ENCODE measurements around the gene EPHA8.

The EPHA8 gene

DNA sequence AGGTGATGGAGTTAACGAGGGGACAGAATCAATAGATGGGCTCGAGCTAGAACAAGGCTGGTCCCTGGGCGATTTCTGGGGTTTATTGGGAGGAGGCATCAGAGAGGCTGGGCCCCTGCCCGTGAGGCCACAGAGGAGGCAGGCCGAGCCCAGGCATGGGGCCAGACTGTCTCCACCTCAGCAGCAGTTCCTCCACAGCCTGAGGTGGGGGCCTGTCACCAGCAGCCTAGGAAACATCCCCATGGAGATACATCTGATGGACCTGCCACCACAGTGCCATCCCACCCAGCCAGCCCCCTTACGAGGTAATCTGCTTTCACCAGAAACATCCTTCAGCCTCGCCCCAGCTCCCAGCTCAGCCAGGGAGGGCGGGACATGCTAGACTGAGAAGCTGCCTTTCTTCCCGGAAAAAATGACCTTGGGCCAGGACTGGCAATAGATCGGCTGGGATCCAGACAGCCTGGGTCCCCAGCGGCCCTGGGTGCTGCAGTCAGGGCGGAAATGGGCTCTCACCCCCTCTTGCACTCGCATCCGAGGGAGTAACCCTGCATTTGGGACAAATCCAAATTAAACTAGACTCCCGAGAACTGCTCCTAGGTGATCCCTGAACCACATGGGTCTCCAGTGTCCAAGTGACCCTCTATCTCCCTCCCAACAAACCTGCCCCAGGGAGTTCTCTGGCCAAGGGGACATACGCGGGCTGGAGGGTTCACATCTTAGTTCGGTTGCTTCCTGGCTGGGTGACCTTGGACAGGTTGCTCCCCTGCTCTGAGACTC lies 10.0 kb upstream of the EPHA8 start:
- TF ChIP-seq, protein P1, sequence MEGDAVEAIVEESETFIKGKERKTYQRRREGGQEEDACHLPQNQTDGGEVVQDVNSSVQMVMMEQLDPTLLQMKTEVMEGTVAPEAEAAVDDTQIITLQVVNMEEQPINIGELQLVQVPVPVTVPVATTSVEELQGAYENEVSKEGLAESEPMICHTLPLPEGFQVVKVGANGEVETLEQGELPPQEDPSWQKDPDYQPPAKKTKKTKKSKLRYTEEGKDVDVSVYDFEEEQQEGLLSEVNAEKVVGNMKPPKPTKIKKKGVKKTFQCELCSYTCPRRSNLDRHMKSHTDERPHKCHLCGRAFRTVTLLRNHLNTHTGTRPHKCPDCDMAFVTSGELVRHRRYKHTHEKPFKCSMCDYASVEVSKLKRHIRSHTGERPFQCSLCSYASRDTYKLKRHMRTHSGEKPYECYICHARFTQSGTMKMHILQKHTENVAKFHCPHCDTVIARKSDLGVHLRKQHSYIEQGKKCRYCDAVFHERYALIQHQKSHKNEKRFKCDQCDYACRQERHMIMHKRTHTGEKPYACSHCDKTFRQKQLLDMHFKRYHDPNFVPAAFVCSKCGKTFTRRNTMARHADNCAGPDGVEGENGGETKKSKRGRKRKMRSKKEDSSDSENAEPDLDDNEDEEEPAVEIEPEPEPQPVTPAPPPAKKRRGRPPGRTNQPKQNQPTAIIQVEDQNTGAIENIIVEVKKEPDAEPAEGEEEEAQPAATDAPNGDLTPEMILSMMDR (IDR thresholded peaks at IDR 0.05; ENCODE audit: poor library complexity, severe bottlenecking) = no peak
- Histone ChIP-seq H3K27me3 (ENCODE audit: insufficient read depth, poor library complexity, severe bottlenecking) (peaks cover 5% of the 10 kb centered on the region), H3K36me3 (ENCODE audit: low read depth) (no peaks in the 10 kb centered on the region), H3K4me1 (ENCODE audit: insufficient read depth, poor library complexity, severe bottlenecking) (no peaks in the 10 kb centered on the region), H3K4me3 (ENCODE audit: severe bottlenecking) (no peak overlapping the region), H3K27ac (ENCODE audit: poor library complexity, severe bottlenecking) (no peak overlapping the region), H3K9me3 (ENCODE audit: severe bottlenecking) (no peaks in the 10 kb centered on the region)
- DNase-seq (ENCODE audit: low spot score) (no peak), ATAC-seq (ENCODE audit: low read depth) (no peak)

DNA sequence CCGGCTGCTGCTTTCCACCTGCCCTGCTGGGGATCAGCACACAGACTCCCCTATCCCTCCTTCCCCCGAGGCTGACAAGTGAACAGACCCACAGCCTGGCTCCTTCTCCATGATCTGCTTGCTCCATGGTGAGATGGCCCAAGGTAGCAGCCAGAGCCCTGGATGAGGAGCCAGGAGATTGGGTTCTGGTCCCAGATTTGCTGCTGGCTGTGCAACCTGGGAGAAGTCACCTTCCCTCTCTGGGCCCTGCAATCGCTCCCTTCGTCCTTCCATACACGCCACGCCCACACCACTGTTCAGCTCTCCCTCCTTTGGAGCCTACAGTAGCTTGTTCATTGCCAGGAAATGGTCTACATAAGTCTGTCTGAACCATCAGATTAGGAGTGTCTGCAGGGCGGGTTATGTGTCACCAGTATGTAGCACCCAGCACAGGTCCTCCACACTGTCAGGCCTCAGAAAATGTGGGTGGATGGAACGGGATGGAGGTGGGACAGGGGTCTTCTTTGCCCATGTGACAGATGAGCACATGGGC lies 9.2 kb upstream of the EPHA8 start:
- Histone ChIP-seq H3K4me3 (ENCODE audit: severe bottlenecking) (no peak overlapping the region), H3K36me3 (ENCODE audit: low read depth) (no peaks in the 10 kb centered on the region)
- no peak for DNase-seq (ENCODE audit: low spot score)

DNA sequence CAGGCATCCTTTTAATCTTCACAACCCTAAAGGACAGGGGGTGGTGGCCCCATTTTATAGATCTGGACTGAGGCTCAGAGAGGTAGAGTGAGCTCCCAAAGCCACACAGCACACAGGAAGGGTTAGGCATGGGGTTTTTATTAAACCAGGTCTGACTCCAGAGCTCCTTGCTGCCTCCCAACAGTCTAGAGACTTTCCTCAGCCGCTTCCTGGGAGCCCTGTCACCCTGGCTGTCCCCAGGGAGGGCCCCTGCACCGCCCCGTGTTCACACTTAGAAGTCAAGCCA lies 8.0 kb upstream of the EPHA8 start:
- H3K27me3 ChIP-seq (ENCODE audit: insufficient read depth, poor library complexity, severe bottlenecking) = peaks cover 3% of the 10 kb centered on the region
- DNase-seq (ENCODE audit: low spot score) (no peak), ATAC-seq (ENCODE audit: low read depth) (no peak)
- H3K36me3 ChIP-seq (ENCODE audit: low read depth) = no peaks in the 10 kb centered on the region
- TF ChIP-seq, protein P1 (IDR thresholded peaks at IDR 0.05; ENCODE audit: poor library complexity, severe bottlenecking) = no peak
- H3K4me1 ChIP-seq (ENCODE audit: insufficient read depth, poor library complexity, severe bottlenecking) = no peaks in the 10 kb centered on the region
- no peak overlapping the region for H3K27ac ChIP-seq (ENCODE audit: poor library complexity, severe bottlenecking)
- no peak overlapping the region for H3K4me3 ChIP-seq (ENCODE audit: severe bottlenecking)
- no peaks in the 10 kb centered on the region for H3K9me3 ChIP-seq (ENCODE audit: severe bottlenecking)

More for the DNA sequence above, 9.2 kb upstream of the EPHA8 start:
- Histone ChIP-seq H3K27me3 (ENCODE audit: insufficient read depth, poor library complexity, severe bottlenecking) (peaks cover 3% of the 10 kb centered on the region), H3K27ac (ENCODE audit: poor library complexity, severe bottlenecking) (no peak overlapping the region), H3K4me1 (ENCODE audit: insufficient read depth, poor library complexity, severe bottlenecking) (no peaks in the 10 kb centered on the region), H3K9me3 (ENCODE audit: severe bottlenecking) (no peaks in the 10 kb centered on the region)
- TF ChIP-seq, protein P1 (IDR thresholded peaks at IDR 0.05; ENCODE audit: poor library complexity, severe bottlenecking) = no peak
- no peak for ATAC-seq (ENCODE audit: low read depth)

GRCh38 chr1:22556391-22557104 lies 6.7 kb upstream of the EPHA8 start:
- DNase-seq (ENCODE audit: low spot score) (no peak), ATAC-seq (ENCODE audit: low read depth) (no peak)
- H3K27me3 ChIP-seq (ENCODE audit: insufficient read depth, poor library complexity, severe bottlenecking) = peaks cover 9% of the 10 kb centered on the region
- H3K9me3 ChIP-seq (ENCODE audit: severe bottlenecking) = no peaks in the 10 kb centered on the region
- H3K27ac ChIP-seq (ENCODE audit: poor library complexity, severe bottlenecking) = no peak overlapping the region
- H3K4me1 ChIP-seq (ENCODE audit: insufficient read depth, poor library complexity, severe bottlenecking) = no peaks in the 10 kb centered on the region
- no peaks in the 10 kb centered on the region for H3K36me3 ChIP-seq (ENCODE audit: low read depth)
- H3K4me3 ChIP-seq (ENCODE audit: severe bottlenecking) = no peak overlapping the region
- TF ChIP-seq, protein P1 (IDR thresholded peaks at IDR 0.05; ENCODE audit: poor library complexity, severe bottlenecking) = no peak
